WTC11 (cell line): ENCODE measurements around the gene COL5A1. TPM values are rescaled to one million over a fixed set of nuclear protein-coding genes. Genes with fewer than 3 reads are reported as not detected.
"Not testable (repeated sequence)": the region's sequence is repeated elsewhere in the genome, so short reads cannot be mapped to it uniquely, and the experiment has no call there.

Experiments
- ATAC-seq: fragments of 200-7000 bp; cut with Tn5 transposase; 2 replicates; pipeline ENCODE4 v1.10.0; 2021; ENCODE audit warnings: mild to moderate bottlenecking, moderate library complexity
- CTCF ChIA-PET: fragments of 300-600 bp; sonication (Branson Sonifier 250); formaldehyde crosslinking; loops from one replicate; lab custom pipeline; 2021; ENCODE audit warnings: antibody characterized with exemption; lab: Charles Lee
- POLR2A ChIA-PET: fragments of 350-600 bp; sonication (Branson Sonifier 250); formaldehyde crosslinking; loops from one replicate; lab custom pipeline; 2021; ENCODE audit warnings: antibody characterized with exemption; lab: Charles Lee
- DNase-seq: peaks from one replicate; pipeline ENCODE4 v3.0.0; 2021; ENCODE audit warnings: low spot score
- H3K27ac Mint-ChIP-seq: 2 replicates; pipeline ENCODE4 v1.8.0; 2021; ENCODE audit warnings: mixed read lengths
- H3K27me3 Mint-ChIP-seq: 2 replicates; pipeline ENCODE4 v1.8.0; 2021; ENCODE audit warnings: low read depth, mild to moderate bottlenecking, moderate library complexity, mixed read lengths
- H3K36me3 Mint-ChIP-seq: 2 replicates; pipeline ENCODE4 v1.8.0; 2021; ENCODE audit warnings: mixed read lengths
- H3K4me1 Mint-ChIP-seq: 2 replicates; pipeline ENCODE4 v1.8.0; 2022; ENCODE audit warnings: mixed read lengths
- H3K4me3 Mint-ChIP-seq: 2 replicates; pipeline ENCODE4 v1.8.0; 2021; ENCODE audit warnings: mild to moderate bottlenecking, moderate library complexity, mixed read lengths
- H3K9me3 Mint-ChIP-seq: 2 replicates; pipeline ENCODE4 v1.8.0; 2021; ENCODE audit warnings: mixed read lengths
- ATF1 ChIP-seq: sonication (generic); formaldehyde crosslinking; IDR thresholded peaks from 2 replicates; pipeline ENCODE4 v1.8.1; 2023; ENCODE audit warnings: mild to moderate bottlenecking, moderate library complexity, missing genetic modification reagents
- ELF4 ChIP-seq: sonication (generic); formaldehyde crosslinking; IDR thresholded peaks from 2 replicates; pipeline ENCODE4 v1.8.1; 2022; ENCODE audit warnings: low read depth, mild to moderate bottlenecking, moderate library complexity, missing genetic modification reagents
- FOXJ3 ChIP-seq: sonication (generic); formaldehyde crosslinking; IDR thresholded peaks from 2 replicates; pipeline ENCODE4 v1.9.0; 2021; ENCODE audit warnings: missing genetic modification reagents, mild to moderate bottlenecking, borderline replicate concordance
- IRF2 ChIP-seq: sonication (generic); formaldehyde crosslinking; IDR thresholded peaks from 2 replicates; pipeline ENCODE4 v1.8.0; 2022; ENCODE audit warnings: low read depth, missing genetic modification reagents, borderline replicate concordance
- JAZF1 ChIP-seq: fragments of 250-450 bp; sonication (Bioruptor Pico); IDR thresholded peaks from 2 replicates; pipeline ENCODE4 v1.9.0; 2021; ENCODE audit warnings: moderate library complexity, mild to moderate bottlenecking, inconsistent platforms
- NFE2L1 ChIP-seq: sonication (generic); formaldehyde crosslinking; IDR thresholded peaks from 2 replicates; pipeline ENCODE4 v1.8.1; 2023; ENCODE audit warnings: missing genetic modification reagents
- NFYB ChIP-seq: sonication (generic); formaldehyde crosslinking; conservative IDR thresholded peaks from 2 replicates; pipeline ENCODE4 v1.8.0; 2022; ENCODE audit warnings: low read depth, missing genetic modification reagents
- RORB ChIP-seq: fragments of 250-450 bp; sonication (Bioruptor Pico); IDR thresholded peaks from 2 replicates; pipeline ENCODE4 v1.9.0; 2021; ENCODE audit warnings: mild to moderate bottlenecking
- USF1 ChIP-seq: sonication (generic); formaldehyde crosslinking; IDR thresholded peaks from 2 replicates; pipeline ENCODE4 v1.8.0; 2022; ENCODE audit warnings: mild to moderate bottlenecking, missing genetic modification reagents
- USF2 ChIP-seq: sonication (generic); formaldehyde crosslinking; IDR thresholded peaks from 2 replicates; pipeline ENCODE4 v1.8.1; 2023; ENCODE audit warnings: mild to moderate bottlenecking, missing genetic modification reagents, moderate library complexity
- ZBTB21 ChIP-seq: sonication (generic); formaldehyde crosslinking; IDR thresholded peaks from 2 replicates; pipeline ENCODE4 v1.8.1; 2023; ENCODE audit warnings: mild to moderate bottlenecking, missing genetic modification reagents, borderline replicate concordance
- ZMAT4 ChIP-seq: fragments of 250-450 bp; sonication (Bioruptor Pico); IDR thresholded peaks from 2 replicates; pipeline ENCODE4 v1.9.0; 2021; ENCODE audit warnings: mild to moderate bottlenecking
- ZNF121 ChIP-seq: sonication (generic); formaldehyde crosslinking; IDR thresholded peaks from 2 replicates; pipeline ENCODE4 v1.8.0; 2023; ENCODE audit warnings: missing genetic modification reagents
- total RNA-seq: library from RNA; stranded (reverse); gene quantifications from 3 replicates; pipeline ENCODE4 v1.2.3, GENCODE V29; 2021
- TF ChIP-seq, protein P1 (sequence below): sonication (generic); formaldehyde crosslinking; IDR thresholded peaks from 2 replicates; pipeline ENCODE4 v1.8.1; 2022; ENCODE audit warnings: low read depth, mild to moderate bottlenecking, moderate library complexity, missing genetic modification reagents, borderline replicate concordance
- TF ChIP-seq, protein P2 (sequence below): sonication (generic); formaldehyde crosslinking; IDR thresholded peaks from 2 replicates; pipeline ENCODE4 v1.8.0; 2022; ENCODE audit warnings: mild to moderate bottlenecking, missing genetic modification reagents
- TF ChIP-seq, protein P3 (sequence below): sonication (generic); formaldehyde crosslinking; IDR thresholded peaks from 2 replicates; pipeline ENCODE4 v1.8.1; 2022; ENCODE audit warnings: mild to moderate bottlenecking, missing genetic modification reagents, moderate library complexity, borderline replicate concordance
- TF ChIP-seq, protein P4 (sequence below): sonication (generic); formaldehyde crosslinking; IDR thresholded peaks from 2 replicates; pipeline ENCODE4 v1.8.0; 2022; ENCODE audit warnings: mild to moderate bottlenecking, missing genetic modification reagents
- TF ChIP-seq, protein P5 (sequence below): sonication (generic); formaldehyde crosslinking; IDR thresholded peaks from 2 replicates; pipeline ENCODE4 v1.8.0; 2023; ENCODE audit warnings: missing genetic modification reagents, mild to moderate bottlenecking, borderline replicate concordance

The COL5A1 gene
- total RNA-seq, 1 experiment from 2014 or later = 13.5 TPM

DNA sequence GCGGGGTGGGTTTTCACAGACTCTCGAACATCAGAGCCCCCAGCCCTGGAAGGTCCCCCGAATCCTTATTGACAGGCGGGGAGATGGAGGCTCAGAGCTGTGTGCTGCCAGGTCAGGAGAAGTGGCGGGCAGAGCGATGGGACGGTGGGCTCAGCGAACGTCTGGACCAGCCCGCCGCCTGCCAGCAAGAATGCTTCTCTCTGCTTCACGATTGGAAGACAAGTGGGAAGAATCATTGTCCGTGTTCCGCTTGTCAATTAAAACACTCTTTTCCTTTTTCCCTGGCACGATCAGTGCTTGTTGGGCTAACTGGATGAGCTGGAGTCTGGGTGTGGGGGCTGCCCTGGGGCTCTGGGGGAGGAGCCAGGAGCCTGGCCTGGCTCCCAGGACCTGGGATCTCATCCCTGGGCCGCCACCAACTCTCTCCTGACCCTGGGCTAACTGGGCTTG, 1.6 kb downstream of the COL5A1 start:
- TF ChIP-seq ATF1 (CRISPR knock-in tag) = no peak
- TF ChIP-seq NFYB (CRISPR knock-in tag) = no peak
- TF ChIP-seq, protein P1, sequence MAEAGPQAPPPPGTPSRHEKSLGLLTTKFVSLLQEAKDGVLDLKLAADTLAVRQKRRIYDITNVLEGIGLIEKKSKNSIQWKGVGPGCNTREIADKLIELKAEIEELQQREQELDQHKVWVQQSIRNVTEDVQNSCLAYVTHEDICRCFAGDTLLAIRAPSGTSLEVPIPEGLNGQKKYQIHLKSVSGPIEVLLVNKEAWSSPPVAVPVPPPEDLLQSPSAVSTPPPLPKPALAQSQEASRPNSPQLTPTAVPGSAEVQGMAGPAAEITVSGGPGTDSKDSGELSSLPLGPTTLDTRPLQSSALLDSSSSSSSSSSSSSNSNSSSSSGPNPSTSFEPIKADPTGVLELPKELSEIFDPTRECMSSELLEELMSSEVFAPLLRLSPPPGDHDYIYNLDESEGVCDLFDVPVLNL = no peak
- TF ChIP-seq IRF2 (CRISPR knock-in tag) = no peak
- no peak for TF ChIP-seq NFE2L1 (CRISPR knock-in tag)
- no peak for TF ChIP-seq ZNF121 (CRISPR knock-in tag)
- no peak for TF ChIP-seq JAZF1 (CRISPR knock-in tag)
- TF ChIP-seq, protein P2, sequence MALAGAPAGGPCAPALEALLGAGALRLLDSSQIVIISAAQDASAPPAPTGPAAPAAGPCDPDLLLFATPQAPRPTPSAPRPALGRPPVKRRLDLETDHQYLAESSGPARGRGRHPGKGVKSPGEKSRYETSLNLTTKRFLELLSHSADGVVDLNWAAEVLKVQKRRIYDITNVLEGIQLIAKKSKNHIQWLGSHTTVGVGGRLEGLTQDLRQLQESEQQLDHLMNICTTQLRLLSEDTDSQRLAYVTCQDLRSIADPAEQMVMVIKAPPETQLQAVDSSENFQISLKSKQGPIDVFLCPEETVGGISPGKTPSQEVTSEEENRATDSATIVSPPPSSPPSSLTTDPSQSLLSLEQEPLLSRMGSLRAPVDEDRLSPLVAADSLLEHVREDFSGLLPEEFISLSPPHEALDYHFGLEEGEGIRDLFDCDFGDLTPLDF (CRISPR knock-in tag) = no peak
- ATAC-seq = no peak
- CTCF ChIA-PET = interaction anchor here (0.8 to 1.7 kb wide), 8 partner anchors 13 to 425 kb away, joined by 3 to 9 read pairs (median 4); no protein-coding TSS in a partner anchor
- POLR2A ChIA-PET = no interaction called here
- H3K36me3 Mint-ChIP-seq = no peaks in the 10 kb centered on the region
- H3K9me3 Mint-ChIP-seq = no peaks in the 10 kb centered on the region
- peaks cover 15% of the 10 kb centered on the region for H3K27me3 Mint-ChIP-seq
- no peak for DNase-seq
- H3K4me1 Mint-ChIP-seq = peaks cover 34% of the 10 kb centered on the region
- peak overlapping the region; percentile 74 for H3K4me3 Mint-ChIP-seq
- H3K27ac Mint-ChIP-seq = no peak overlapping the region

- H3K4me3 Mint-ChIP-seq, H3K9me3 Mint-ChIP-seq, ATAC-seq, DNase-seq, H3K36me3 Mint-ChIP-seq, H3K27ac Mint-ChIP-seq, POLR2A ChIA-PET: not testable (repeated sequence)
- Mint-ChIP-seq H3K4me1 (peaks cover 34% of the 10 kb centered on the region), H3K27me3 (peaks cover 15% of the 10 kb centered on the region)
- CTCF ChIA-PET = interaction anchor here (0.6 kb wide), 1 partner anchor 201 kb away, joined by 3 read pairs; no protein-coding TSS in a partner anchor
Measured at GRCh38 chr9:134644401-134644724, 2.8 kb downstream of the COL5A1 start.

GRCh38 chr9:134644725-134645606, 3.4 kb downstream of the COL5A1 start:
- H3K27ac Mint-ChIP-seq = no peak overlapping the region
- no peak overlapping the region for H3K4me3 Mint-ChIP-seq
- ChIA-PET CTCF (interaction anchor here (0.6 to 2.2 kb wide), 3 partner anchors 46 to 202 kb away, joined by 3 to 8 read pairs (median 3); no protein-coding TSS in a partner anchor), POLR2A (no interaction called here)
- H3K4me1 Mint-ChIP-seq = peaks cover 33% of the 10 kb centered on the region
- peaks cover 15% of the 10 kb centered on the region for H3K27me3 Mint-ChIP-seq
- DNase-seq (no peak), ATAC-seq (no peak)
- no peaks in the 10 kb centered on the region for H3K36me3 Mint-ChIP-seq
- H3K9me3 Mint-ChIP-seq = no peaks in the 10 kb centered on the region
- TF ChIP-seq RORB (no peak), USF2 (CRISPR knock-in tag) (peak; percentile 78), ZMAT4 (CRISPR knock-in tag) (no peak), ELF4 (no peak), ZBTB21 (no peak), FOXJ3 (no peak), USF1 (CRISPR knock-in tag) (peak; percentile 39; the same call in 1 of the 2 replicates)
- TF ChIP-seq, protein P3, sequence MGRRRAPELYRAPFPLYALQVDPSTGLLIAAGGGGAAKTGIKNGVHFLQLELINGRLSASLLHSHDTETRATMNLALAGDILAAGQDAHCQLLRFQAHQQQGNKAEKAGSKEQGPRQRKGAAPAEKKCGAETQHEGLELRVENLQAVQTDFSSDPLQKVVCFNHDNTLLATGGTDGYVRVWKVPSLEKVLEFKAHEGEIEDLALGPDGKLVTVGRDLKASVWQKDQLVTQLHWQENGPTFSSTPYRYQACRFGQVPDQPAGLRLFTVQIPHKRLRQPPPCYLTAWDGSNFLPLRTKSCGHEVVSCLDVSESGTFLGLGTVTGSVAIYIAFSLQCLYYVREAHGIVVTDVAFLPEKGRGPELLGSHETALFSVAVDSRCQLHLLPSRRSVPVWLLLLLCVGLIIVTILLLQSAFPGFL (CRISPR knock-in tag) = no peak
- TF ChIP-seq, protein P4, sequence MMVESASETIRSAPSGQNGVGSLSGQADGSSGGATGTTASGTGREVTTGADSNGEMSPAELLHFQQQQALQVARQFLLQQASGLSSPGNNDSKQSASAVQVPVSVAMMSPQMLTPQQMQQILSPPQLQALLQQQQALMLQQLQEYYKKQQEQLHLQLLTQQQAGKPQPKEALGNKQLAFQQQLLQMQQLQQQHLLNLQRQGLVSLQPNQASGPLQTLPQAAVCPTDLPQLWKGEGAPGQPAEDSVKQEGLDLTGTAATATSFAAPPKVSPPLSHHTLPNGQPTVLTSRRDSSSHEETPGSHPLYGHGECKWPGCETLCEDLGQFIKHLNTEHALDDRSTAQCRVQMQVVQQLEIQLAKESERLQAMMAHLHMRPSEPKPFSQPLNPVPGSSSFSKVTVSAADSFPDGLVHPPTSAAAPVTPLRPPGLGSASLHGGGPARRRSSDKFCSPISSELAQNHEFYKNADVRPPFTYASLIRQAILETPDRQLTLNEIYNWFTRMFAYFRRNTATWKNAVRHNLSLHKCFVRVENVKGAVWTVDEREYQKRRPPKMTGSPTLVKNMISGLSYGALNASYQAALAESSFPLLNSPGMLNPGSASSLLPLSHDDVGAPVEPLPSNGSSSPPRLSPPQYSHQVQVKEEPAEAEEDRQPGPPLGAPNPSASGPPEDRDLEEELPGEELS (CRISPR knock-in tag) = no peak
- TF ChIP-seq, protein P5, sequence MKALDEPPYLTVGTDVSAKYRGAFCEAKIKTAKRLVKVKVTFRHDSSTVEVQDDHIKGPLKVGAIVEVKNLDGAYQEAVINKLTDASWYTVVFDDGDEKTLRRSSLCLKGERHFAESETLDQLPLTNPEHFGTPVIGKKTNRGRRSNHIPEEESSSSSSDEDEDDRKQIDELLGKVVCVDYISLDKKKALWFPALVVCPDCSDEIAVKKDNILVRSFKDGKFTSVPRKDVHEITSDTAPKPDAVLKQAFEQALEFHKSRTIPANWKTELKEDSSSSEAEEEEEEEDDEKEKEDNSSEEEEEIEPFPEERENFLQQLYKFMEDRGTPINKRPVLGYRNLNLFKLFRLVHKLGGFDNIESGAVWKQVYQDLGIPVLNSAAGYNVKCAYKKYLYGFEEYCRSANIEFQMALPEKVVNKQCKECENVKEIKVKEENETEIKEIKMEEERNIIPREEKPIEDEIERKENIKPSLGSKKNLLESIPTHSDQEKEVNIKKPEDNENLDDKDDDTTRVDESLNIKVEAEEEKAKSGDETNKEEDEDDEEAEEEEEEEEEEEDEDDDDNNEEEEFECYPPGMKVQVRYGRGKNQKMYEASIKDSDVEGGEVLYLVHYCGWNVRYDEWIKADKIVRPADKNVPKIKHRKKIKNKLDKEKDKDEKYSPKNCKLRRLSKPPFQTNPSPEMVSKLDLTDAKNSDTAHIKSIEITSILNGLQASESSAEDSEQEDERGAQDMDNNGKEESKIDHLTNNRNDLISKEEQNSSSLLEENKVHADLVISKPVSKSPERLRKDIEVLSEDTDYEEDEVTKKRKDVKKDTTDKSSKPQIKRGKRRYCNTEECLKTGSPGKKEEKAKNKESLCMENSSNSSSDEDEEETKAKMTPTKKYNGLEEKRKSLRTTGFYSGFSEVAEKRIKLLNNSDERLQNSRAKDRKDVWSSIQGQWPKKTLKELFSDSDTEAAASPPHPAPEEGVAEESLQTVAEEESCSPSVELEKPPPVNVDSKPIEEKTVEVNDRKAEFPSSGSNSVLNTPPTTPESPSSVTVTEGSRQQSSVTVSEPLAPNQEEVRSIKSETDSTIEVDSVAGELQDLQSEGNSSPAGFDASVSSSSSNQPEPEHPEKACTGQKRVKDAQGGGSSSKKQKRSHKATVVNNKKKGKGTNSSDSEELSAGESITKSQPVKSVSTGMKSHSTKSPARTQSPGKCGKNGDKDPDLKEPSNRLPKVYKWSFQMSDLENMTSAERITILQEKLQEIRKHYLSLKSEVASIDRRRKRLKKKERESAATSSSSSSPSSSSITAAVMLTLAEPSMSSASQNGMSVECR = no peak
